Lung (tissue), 12 donors: Measurements from ENCODE around the gene SMCO4. TPM values are rescaled to one million over a fixed set of nuclear protein-coding genes. Genes with fewer than 3 reads are reported as not detected.

Experiments used
- ATAC-seq: fragments of 200-7000 bp; cut with Tn5 transposase; one replicate; pipeline ENCODE4 v1.9.1; 2020; ENCODE audit warnings: moderate number of reproducible peaks; ENCODE audit not compliant: insufficient read depth, low FRiP score
- DNase-seq, 3 donors: peaks; one replicate each; pipeline ENCODE4 v3.0.0-alpha.2; 2013 to 2017
- H3K27ac ChIP-seq, 2 donors: one replicate each; pipeline ENCODE4 v1.5.1; 2013; ENCODE audit warnings: mild to moderate bottlenecking in 2 of 2, moderate library complexity in 2 of 2, control low read depth in 1 of 2, inconsistent platforms in 1 of 2, low read depth in 1 of 2, low read length in 1 of 2
- H3K27me3 ChIP-seq, 3 donors: one replicate each; pipeline ENCODE4 v1.5.1; 2013; ENCODE audit warnings: low read length in 2 of 3; ENCODE audit not compliant: control insufficient read depth in 3 of 3, insufficient read depth in 3 of 3
- H3K36me3 ChIP-seq, 4 donors: one replicate each; pipeline ENCODE4 v1.5.1; 2013; ENCODE audit warnings: low read length in 4 of 4, mild to moderate bottlenecking in 1 of 4, moderate library complexity in 1 of 4; ENCODE audit not compliant: control insufficient read depth in 4 of 4, insufficient read depth in 4 of 4
- H3K4me1 ChIP-seq, 5 donors: one replicate each; pipeline ENCODE4 v1.5.1; 2013; ENCODE audit warnings: low read length in 5 of 5, mild to moderate bottlenecking in 2 of 5, moderate library complexity in 1 of 5; ENCODE audit not compliant: control insufficient read depth in 5 of 5, insufficient read depth in 5 of 5
- H3K4me3 ChIP-seq: one replicate; pipeline ENCODE4 v1.5.1; 2013; ENCODE audit warnings: mild to moderate bottlenecking, control low read depth, moderate library complexity
- H3K9ac ChIP-seq, 2 donors: one replicate each; pipeline ENCODE4 v1.5.1; 2013; ENCODE audit warnings: low read length in 2 of 2, control low read depth in 1 of 2; ENCODE audit not compliant: insufficient read depth in 1 of 2
- H3K9me3 ChIP-seq, 4 donors: one replicate each; pipeline ENCODE4 v1.5.1; 2013; ENCODE audit warnings: low read length in 3 of 4, mild to moderate bottlenecking in 1 of 4, moderate library complexity in 1 of 4; ENCODE audit not compliant: control insufficient read depth in 4 of 4, insufficient read depth in 3 of 4
- WGBS, 2 donors: extraction: QIAGEN DNeasy Blood & Tissue Kit; methylation state at CpG; one replicate each; pipeline ENCODE4 v1.1.7; 2013; 5-methylcytosine and 5-hydroxymethylcytosine counted together
- polyA plus RNA-seq, 2 donors: library from polyadenylated mRNA; stranded (reverse); fragments of 200-250 nt; gene quantifications; one replicate each; pipeline ENCODE4 v1.2.1, GENCODE V29; 2013
- total RNA-seq, 2 donors: library from RNA; depleted of rRNA in 1 of 2; stranded (reverse); fragments of >200 nt in 1 of 2; gene quantifications; one replicate each; pipeline ENCODE4 v1.2.1, GENCODE V29; 2014 to 2021
- TF ChIP-seq, protein P1 (sequence below): IDR thresholded peaks from 2 replicates; pipeline ENCODE4 v1.5.1; 2012; ENCODE audit warnings: mild to moderate bottlenecking; ENCODE audit errors: control extremely low read depth, extremely low read depth
- donor health status: control.
- donor health status: control.
- donor health status: Bipolar disorder and iron deficiency.
- donor health status: healthy.
- donor health status: DM: yes; HTN: yes; CAD: no.

SMCO4 gene
- total and polyA plus RNA-seq, 4 donors, result 27.0 to 132 (median 43.6) TPM

DNA sequence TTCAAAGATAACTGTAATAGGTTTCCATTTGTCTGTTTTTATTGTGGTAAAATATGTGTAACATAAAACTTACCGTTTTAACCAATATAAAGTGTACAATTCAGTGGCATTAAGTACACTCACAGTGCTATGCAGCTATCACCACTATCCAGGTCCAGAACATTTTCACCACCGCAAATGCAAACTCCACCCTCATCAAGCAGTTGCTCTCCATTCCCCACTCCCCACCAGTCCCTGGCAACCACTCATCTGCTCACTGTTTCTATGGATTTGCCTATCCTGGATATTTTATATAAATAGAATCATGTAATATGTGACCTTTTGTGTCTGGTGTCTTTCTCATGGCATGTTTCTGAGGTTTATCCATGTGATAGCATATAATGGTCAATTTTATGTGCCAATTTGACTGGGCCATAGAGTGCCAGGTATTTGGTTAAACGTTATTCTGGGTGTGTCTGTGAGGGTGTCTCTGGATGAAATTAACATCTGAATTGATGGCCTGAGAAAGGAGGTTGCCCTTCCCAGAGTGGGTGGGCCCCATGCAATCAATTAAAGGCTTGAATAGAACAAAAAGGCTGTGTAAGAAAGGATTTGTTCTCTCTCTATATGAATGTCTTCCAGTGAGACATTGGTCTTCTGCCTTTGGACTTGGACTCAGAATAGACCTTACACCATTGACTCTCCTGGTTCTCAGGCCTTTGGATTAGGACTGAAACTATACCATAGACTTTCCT is 17.2 kb upstream of the SMCO4 start:
- no peak overlapping the region for H3K4me3 ChIP-seq
- H3K4me1 ChIP-seq, result no peaks in the 10 kb centered on the region
- no peak for DNase-seq
- TF ChIP-seq, protein P1, sequence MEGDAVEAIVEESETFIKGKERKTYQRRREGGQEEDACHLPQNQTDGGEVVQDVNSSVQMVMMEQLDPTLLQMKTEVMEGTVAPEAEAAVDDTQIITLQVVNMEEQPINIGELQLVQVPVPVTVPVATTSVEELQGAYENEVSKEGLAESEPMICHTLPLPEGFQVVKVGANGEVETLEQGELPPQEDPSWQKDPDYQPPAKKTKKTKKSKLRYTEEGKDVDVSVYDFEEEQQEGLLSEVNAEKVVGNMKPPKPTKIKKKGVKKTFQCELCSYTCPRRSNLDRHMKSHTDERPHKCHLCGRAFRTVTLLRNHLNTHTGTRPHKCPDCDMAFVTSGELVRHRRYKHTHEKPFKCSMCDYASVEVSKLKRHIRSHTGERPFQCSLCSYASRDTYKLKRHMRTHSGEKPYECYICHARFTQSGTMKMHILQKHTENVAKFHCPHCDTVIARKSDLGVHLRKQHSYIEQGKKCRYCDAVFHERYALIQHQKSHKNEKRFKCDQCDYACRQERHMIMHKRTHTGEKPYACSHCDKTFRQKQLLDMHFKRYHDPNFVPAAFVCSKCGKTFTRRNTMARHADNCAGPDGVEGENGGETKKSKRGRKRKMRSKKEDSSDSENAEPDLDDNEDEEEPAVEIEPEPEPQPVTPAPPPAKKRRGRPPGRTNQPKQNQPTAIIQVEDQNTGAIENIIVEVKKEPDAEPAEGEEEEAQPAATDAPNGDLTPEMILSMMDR, result no peak
- no peaks in the 10 kb centered on the region for H3K36me3 ChIP-seq
- H3K27me3 ChIP-seq, result no peaks in the 10 kb centered on the region
- no peak overlapping the region for H3K9ac ChIP-seq
- H3K9me3 ChIP-seq, result no peaks in the 10 kb centered on the region
- no peak overlapping the region for H3K27ac ChIP-seq
- 66 to 79% methylated on average over 3 of the region's 3 CpGs for WGBS, 2 donors
- no peak for ATAC-seq

DNA sequence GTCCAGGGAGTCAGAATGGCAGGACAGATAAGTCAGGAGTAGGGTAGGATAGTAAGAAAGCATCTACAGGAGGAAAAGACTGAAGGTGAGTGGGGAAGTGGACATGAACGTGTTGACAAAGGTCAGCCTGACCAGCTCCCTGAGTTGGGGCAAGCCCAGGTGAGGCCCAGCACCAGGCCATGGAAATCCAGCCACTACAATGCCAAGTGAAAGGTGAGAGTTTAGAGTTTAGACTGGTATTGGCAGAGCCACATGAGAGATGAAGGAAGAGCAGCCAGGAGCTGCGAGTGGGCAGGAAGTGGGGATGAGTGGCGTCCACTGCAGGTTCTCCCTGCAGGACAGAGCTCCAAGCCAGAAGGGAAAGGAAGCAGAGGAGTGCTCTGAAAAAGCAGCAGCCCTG is 16.5 kb upstream of the SMCO4 start:
- no peak overlapping the region for H3K9ac ChIP-seq
- no peaks in the 10 kb centered on the region for H3K27me3 ChIP-seq
- DNase-seq, result no peak
- no peaks in the 10 kb centered on the region for H3K4me1 ChIP-seq
- 56 to 69% methylated on average over 3 of the region's 3 CpGs for WGBS, 2 donors
- H3K9me3 ChIP-seq, result no peaks in the 10 kb centered on the region
- no peaks in the 10 kb centered on the region for H3K36me3 ChIP-seq
- no peak overlapping the region for H3K4me3 ChIP-seq
- no peak for ATAC-seq
- TF ChIP-seq, protein P1, result no peak
- H3K27ac ChIP-seq, result no peak overlapping the region

DNA sequence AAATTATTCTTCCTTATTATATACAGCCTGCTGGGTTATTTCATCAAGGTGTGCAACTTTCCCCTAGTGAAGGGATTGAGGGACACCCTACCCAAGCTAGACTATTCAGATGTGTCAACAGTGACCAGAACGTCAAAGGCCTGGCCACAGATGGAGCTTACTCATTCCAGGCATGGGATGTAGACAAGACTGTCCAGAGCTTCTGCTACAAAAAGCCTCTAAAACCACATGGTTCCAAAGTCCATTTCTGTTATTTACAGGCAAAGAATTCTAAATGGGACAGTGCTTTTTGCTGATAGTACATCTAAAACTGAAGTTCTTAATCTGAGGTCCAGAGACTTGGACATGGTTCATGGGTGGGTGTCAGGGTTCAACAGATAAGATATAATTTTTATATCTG is 9.7 kb upstream of the SMCO4 start:
- DNase-seq (no peak), ATAC-seq (no peak)
- Histone ChIP-seq H3K4me1 (peaks cover 0 to 5% (median 0%) of the 10 kb centered on the region in 5 donors), H3K27ac (no peak overlapping the region), H3K9me3 (no peaks in the 10 kb centered on the region), H3K4me3 (no peak overlapping the region), H3K27me3 (no peaks in the 10 kb centered on the region), H3K36me3 (no peaks in the 10 kb centered on the region), H3K9ac (no peak overlapping the region)
- TF ChIP-seq, protein P1, result no peak
- WGBS, 2 donors, result 85 to 91% methylated on average over 1 of the region's 1 CpG

DNA sequence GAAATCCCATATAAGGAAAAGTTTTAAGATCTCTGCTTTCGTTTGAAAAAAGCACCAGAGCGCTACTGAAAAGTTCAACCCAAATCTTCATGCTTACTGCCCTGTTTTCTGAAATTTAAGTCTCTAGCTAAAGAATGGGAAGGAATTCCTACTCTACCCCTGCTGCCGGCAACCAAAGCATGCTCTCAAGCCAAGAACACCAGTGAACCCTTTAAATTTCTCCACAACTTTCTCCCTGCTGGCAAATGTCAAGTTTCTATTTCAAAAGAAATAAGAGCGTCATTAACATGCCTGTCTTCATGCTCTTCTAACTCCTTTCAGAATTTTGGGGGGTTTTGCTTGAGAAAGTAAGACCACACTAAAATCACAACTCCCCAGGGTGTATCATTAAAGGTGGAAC is 6.8 kb upstream of the SMCO4 start:
- H3K9ac ChIP-seq, result no peak overlapping the region
- DNase-seq, result no peak
- TF ChIP-seq, protein P1, result no peak
- peaks cover 0 to 5% (median 0%) of the 10 kb centered on the region in 5 donors for H3K4me1 ChIP-seq
- H3K36me3 ChIP-seq, result no peaks in the 10 kb centered on the region
- no peak overlapping the region for H3K27ac ChIP-seq
- ATAC-seq, result no peak
- WGBS, 2 donors, result 84 to 89% methylated on average over 4 of the region's 4 CpGs
- H3K27me3 ChIP-seq, result no peaks in the 10 kb centered on the region
- H3K9me3 ChIP-seq, result no peaks in the 10 kb centered on the region
- H3K4me3 ChIP-seq, result no peak overlapping the region
